Frontal cortex (tissue), 4 donors: ENCODE data around the gene BCAT1. TPM values are rescaled to one million over a fixed set of nuclear protein-coding genes. Genes with fewer than 3 reads are reported as not detected.
"Not testable (repeated sequence)": the region's sequence is repeated elsewhere in the genome, so short reads cannot be mapped to it uniquely, and the experiment has no call there.

Experiments
- DNase-seq, 2 donors: peaks; one replicate each; pipeline ENCODE4 v3.0.0; 2012; ENCODE audit warnings: low spot score in 2 of 2
- FAIRE-seq: peaks from 2 replicates; lab custom pipeline; 2012; peaks lifted over from hg19 to GRCh38; lab: Jason Lieb, UNC
- total RNA-seq: library from RNA; depleted of rRNA; stranded (reverse); fragments of >200 nt; gene quantifications from one replicate; pipeline ENCODE4 v1.2.3, GENCODE V29; 2014
- donor health status: control.
- donor health status: control.
- donor health status: control.

BCAT1 gene
- total RNA-seq, 1 donor from 2014 or later = 48.5 TPM

DNA sequence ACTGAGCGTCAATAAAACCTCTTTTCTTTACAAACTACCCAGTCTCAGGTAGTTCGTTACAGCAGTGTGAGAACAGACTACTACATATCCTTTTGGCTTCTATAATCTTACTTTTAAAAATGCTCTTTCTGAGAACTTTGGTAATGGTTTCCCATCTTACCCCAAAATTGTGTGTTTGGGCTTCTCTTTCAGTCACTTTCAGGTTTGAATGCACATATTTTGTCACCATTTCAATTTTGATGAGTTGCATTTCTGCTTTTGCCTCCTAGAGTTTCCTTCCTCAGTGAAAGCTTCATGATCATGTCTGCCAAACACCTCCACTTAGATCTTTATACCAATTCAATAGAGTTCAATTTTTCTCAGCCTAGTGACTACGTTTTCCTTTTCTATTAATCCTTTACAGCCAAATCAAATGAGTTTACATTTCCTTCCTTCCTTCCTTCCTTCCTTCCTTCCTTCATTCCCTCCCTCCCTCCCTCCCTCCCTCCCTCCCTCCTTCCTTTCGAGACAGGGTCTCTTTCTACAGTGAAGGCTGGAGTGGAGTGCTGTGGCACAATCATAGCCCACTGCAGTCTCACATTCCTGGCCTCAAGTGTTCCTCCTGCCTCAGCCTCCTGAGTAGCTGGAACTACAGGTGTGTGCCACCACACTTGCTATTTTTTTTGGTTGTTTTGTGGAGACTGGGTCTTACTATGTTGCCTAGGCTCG, 124.9 kb downstream of the BCAT1 start:
- FAIRE-seq (no peak), DNase-seq (no peak)

DNA sequence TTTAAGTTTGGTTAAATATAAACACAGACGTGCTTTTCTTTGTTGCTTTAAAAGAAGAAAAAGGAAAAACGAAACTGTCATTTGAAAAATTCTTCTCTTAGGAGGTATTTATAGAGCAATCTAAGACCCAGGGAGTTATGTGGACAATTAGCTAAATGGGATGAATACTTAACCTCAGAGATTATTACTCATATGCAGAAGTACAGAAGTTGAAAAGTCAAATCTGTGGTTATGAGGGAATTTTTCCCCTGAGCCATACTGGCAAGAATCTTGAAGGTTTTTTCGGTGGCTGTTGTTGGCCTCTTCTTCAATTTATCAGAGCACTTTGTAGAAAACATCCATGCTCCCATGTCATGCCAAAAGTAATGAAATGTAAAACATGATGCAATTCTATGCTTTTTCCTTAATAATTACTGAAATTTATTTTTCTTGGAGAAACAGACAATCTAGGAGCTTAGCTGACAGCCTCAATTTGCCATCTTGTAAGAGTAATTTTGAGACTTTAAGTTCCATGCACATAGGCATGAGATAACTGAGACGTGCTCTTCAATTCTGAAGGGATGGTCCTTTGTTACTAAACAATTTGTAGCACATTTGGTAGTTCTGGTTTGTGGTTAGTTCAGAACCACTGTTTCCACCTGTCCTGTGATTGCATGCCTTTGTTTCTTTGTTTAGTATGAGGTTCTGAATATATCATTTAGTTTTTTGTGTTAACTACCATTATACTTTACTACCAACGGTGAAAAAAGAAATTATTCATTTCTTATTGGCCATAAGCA, 126.6 kb downstream of the BCAT1 start:
- DNase-seq (no peak), FAIRE-seq (no peak)

DNA sequence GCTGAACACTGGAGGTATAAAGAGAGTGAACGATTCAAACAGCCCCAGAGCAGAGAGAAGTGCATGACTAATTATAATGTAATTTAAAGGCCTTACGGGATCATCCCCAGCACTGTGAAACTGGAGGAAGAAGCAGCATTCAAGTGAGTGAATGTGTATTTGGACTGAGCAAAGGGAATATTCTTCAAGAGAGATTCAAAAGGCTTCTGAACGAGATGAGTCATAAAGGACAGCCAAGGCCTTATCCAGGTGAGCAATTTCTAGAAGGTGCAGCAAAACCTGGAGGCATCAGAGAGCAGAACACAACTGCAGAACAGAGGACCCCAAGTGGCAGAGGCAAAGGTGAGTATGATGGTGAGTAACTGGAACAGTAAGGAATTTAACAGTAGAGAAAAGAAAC, 127.2 kb downstream of the BCAT1 start:
- DNase-seq (no peak), FAIRE-seq (no peak)

DNA sequence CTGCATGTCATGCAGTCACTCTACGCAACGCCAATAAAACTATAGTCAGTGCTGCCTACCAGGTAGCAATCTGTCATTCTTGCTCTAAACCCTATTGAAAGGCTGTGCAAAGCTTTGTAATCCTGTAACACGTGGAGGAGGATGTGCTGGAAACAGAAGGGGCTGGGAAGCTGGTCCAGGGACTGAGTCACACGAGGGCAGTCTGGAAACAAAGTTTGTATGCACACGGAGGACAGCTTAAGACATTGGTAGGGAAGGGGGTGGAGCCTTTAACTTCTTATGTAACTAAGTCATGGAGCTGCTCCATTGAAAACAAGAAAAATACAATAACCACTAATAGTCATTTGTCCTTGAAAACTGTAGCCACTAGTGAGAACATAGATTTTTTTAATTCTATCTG, 128.0 kb downstream of the BCAT1 start:
- no peak for FAIRE-seq

DNA sequence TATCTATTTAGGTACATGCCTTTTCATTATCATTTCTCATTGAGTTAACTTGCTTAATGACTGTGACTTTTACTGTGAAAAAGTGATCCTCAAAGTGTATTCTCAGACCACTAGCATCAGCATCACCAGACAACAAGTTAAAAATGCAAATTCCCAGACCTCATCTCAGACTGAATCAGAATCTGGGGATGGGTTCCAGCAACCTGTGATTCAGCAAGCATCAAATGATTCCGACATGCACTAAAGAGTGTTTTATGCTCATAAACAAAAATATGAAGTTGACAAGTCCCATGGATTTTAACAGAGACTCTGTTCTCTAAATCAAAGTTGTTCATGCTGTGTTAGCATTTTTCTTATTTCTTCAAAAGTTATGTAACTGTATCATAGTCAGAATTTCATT, 130.6 kb downstream of the BCAT1 start:
- DNase-seq = no peak
- no peak for FAIRE-seq

More for the DNA sequence above, 128.0 kb downstream of the BCAT1 start:
- DNase-seq = no peak

DNA sequence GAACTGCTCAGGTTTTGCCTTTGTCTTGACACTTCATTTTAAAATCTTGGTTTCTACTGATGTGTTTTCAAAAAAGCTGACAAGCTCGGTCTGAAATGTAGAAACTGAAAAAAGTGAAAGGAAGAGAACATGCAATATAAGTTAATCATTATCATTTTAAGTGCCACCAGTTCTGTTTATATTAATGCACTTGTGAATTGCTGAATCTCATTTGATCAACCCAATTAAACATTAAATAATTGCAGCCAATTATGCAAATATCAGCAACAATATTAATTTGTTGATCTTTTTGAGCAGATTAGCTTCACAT, 133.8 kb downstream of the BCAT1 start:
- DNase-seq (no peak), FAIRE-seq (no peak)

DNA sequence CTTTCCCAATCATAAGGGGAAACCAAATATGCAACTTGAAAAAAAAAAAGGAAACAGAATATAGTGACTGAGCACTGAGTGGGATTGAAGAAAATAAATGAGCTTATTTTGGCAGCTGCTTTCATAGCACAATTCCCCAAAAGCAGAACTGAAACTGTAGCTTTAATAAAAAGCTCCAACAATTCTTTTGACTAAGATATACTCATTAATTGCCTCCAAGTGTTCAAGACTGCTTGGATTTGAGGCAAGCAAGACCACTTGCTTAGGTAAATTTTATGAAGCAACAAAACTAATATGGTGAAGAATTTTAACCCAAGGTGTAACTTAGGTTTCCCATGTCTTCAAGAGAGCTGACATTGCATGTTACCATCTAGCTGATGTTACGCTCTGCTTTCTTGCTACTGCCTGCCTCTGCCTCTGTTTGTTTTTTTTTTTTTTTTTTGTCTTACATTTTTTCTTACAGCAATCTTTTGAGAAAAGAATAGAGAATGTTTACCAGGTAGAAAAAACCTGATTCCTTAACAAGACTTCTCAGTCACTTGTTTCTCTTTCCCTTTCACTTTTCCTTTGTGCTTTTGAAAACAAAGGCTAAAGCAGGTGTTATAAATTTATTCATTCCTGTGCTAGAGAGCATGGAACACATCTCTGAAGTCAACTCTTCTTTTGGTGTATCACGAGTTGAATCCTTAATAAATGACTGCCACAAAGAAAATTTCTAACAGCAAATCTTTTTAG, 134.4 kb downstream of the BCAT1 start:
- no peak for FAIRE-seq
- no peak for DNase-seq

DNA sequence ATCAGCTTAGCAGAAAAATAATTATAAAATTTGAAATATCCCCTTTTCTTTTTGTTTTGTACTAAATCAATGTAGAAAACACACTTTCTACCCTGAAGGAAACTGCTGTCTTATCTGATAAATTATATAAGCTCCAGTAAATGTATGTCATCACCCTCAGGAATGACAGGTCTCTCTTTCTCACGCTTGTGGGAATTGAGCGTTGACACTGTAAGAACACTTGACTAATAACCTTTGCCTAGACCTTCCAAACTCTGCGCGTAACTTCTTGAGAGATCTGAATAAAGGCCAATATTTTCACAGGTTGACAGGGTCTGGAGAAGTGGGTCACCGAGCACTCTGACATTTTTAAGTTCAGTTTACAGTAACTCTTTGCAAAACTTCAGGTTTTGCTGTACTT, 138.5 kb downstream of the BCAT1 start:
- FAIRE-seq (no peak), DNase-seq (no peak)

DNA sequence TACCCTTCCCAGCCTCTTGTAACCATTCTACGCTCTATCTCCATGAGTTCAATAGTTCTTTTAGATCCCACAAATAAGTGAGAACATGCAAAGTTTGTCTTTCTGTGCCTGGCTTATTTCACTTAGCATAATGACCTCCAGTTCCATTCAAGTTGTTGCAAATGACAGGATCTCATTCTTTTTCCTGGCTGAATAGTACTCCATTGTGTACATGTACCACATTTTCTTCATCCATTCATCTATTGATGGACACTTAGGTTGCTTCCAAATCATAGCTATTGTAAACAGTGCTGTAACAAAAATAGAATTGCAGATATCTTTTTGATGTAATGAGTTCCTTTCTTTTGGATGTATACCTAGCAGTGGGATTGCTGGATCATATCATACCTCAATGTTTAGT, 139.6 kb downstream of the BCAT1 start:
- DNase-seq, FAIRE-seq: not testable (repeated sequence)

DNA sequence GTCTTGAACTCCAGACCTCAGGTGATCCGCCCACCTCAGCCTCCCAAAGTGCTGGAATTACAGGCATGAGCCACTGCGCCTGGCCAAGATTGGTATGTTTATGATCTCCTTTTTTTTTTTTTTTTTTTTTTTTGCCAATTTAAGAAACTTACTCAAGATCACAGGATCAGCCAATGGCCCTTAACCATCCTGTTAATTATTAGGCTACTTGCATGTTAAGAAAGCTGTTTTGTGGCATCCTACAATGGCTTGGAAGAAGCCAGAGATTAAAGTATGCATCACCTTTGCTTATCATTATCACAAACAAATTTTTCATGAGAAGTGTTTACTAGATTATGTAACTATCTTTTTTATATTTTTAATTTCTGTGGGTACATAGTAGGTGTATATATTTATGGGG, 140.2 kb downstream of the BCAT1 start:
- FAIRE-seq (no peak), DNase-seq (no peak)

DNA sequence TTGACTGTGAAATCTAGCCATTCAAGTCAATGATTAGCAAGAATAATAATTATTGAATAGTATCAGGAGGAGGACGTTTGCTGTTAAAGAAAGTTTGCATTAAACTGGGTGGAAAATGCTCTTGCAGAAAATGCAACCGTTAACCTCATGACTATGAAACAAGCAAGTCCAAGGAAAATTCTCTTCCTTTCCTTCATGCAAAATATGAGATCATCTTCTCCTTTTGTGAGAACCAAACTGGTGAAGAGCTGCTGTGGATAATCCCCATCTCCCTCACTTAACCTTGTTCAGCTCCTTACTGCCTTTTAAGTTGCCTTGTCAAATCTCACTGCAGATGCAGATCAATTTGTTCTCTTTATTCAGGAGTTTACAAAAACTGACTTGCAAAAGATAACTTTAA, 142.5 kb downstream of the BCAT1 start:
- DNase-seq = no peak
- no peak for FAIRE-seq

DNA sequence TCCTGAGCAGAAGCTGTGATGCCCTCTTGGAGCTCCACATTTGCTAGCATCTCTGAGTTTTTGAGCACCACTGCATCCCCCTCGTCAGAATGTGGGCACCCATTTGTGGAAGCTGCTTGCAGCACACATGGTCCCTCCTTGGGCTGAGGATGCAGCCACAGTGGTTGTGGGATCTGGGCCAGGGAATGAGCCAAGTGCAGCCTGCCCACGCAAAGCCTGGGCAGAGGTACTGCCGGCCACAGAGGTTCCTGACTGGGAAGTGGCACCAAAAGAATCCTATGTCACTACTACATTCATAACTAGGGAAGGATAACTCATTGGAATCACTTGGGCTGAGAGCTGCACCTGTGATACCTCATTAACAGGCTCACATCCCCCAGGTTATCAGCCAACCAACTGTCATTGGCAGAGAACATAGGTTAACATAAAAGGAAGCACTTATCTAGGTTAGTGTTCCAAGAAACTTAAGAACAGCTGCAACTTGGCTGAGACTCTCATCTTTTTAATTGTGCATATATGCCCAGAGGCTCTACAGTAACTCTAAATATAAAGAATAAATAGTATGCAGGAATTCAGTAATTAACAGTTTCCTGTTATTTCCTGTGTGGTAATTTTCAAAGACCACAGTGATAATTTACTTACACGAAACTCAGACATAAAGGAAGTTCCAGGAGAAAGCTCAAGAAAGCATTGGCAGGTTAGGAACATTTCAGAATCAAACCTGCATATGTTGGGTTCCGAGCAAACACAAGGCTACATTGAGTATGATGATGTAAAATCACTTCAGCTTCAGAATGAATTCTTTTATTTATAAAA, 145.3 kb downstream of the BCAT1 start:
- FAIRE-seq = no peak
- DNase-seq = no peak

DNA sequence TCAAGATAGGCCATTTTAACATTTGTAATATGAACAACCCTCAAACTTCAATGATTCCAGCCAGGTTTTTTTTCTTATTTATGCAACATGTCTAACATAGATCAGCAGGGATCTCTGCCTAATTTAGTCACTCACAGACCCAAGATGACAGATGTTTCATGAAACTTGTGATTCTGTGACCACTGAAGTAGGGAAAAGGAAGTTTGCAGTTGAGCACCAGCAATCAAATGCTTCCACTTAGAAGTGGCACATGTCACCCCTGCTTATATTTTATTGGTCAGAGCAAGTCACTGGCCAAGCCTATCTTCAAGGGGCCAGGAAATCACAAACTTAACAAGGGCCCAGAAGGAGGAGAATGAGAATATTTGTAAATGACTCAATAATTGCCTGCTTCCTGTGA, 150.6 kb downstream of the BCAT1 start:
- FAIRE-seq = no peak
- DNase-seq = no peak

DNA sequence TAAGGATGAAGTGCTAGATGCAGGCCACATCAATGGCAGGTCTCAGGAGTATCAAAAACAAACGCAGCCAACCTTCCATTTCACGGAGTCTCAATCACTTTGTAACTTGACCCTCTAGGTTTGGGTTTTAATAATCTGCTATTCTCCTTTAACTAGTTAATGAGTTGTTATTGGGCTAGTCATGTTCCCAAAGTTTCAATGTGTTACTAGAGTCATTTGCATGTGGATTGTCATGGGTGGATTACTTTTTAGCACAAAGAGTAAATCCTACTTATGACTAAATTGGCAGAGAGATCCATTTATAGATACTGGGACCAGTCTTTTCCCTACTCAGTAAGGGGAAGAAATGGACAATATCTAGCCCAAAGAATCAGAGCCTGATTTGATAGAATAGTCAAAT, 151.0 kb downstream of the BCAT1 start:
- DNase-seq (no peak), FAIRE-seq (no peak)

DNA sequence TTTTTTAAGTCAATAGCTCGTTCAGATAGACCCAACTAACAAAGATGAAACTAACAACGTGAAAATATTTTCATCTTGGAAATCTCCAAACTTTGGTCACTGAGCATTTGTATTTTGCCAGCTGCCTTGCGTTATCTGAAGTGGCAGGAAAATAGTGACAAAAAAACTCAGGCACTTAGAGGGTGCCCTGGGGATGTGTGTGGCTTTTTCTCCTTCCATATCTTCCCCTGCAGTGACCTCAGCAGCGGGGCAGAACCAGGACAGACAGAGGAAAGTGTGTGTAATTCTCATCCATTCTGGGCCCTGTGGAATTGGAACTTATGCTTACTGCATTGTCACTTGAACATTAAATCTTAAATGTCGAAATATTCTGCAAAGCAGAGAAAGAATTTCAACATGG, 152.0 kb downstream of the BCAT1 start:
- FAIRE-seq (no peak), DNase-seq (no peak)

DNA sequence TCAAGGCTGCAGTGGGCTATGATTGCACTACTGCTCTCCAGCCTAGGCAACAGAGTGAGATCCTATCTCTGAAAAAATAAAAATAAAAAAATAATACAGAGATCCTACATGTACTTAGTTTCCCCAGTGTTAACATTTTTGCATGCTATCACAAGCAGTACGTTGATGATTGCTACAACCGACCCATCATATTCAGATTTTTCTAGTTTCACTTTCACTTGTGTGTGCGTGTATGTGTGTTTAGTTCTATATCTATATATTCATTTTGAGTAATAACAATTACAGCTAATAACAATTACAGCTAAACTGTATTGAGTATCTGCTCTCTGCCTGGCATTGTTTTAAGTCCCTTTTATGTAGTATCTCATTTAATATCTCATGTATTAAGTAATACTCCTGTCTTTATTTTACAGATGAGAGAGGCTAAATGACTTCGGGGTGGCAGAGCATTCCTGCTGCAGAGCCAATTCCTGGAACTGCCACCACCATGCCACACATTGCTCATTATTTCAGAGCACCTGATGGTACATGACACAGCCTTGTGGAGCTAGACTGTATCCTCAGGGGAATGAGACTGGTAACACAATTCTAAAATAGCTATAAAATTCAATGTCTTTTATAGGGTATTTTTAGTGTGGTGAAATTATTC, 153.1 kb downstream of the BCAT1 start:
- no peak for DNase-seq
- FAIRE-seq = no peak

DNA sequence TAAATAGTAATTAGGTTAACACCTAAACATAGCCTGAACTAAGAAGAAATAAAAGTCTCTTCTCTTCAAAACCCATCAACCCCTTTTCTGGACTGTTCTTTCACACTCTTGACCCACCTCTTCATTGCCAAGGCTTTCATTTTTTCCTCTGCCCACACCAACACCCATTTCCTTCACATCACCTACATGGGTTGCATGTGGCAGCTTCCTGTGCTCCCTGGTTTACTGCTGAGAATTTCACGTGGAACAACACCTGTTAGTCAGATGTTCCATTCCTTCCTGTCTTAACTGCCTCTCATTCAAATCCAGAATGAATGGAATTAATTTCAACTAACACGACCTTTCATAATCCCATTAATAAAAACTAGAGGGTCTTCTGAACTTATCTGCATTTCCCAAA, 157.3 kb downstream of the BCAT1 start:
- FAIRE-seq = no peak
- no peak for DNase-seq

DNA sequence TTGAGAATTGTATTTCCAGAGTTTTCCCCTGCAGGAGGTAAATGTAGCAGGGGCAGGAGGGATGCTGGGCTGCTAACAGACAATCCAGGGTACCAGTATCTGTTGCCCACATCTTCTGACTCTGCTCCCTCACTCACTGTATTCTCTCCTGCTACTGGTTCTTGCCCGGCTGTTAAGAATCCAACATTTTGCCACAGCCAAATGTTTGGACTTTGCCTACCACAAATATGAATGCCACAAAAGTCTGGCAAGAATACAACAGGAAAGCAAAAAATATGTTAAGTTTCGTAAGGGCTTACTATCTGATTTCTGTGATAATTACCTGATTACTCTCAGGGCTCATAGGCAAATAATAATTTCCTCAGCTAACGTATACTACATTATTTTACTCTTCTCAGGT, 160.0 kb downstream of the BCAT1 start:
- DNase-seq (no peak), FAIRE-seq (no peak)

DNA sequence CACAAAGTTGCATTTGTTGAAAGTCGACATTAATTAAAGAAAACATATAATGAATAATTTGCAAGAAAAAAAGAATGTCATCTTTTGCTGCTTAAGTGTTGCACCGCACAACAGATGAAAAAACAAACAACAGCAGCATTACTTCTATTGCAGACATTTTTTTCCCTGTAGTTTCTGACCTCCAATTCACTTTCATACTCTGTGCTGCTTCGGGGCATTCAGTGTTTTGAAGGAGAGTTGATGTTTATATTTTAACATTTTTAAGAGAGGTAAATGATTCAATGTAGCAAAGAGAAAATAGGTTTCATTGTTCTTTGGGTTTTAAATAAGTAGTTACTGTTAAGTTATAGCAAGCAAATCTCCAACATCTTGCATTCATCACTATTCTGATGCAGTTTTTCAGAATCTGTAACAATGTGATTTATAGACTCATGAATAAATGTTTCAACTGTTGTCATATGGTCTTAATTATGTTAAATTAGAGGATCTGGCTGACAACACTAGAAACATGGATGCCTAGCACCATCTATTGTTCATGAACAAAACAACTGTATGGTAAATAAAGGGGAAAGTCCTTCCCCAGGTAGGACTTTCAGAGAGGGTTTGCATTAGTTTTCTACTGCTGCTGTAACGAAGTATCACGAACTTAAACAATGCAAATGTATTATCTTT, 168.1 kb downstream of the BCAT1 start:
- no peak for DNase-seq
- no peak for FAIRE-seq
